OCI-LY7 (cell line): Measurements from ENCODE around the gene MTHFD2L. TPM values are rescaled to one million over a fixed set of nuclear protein-coding genes. Genes with fewer than 3 reads are reported as not detected.

Source experiments
- BruUV-seq: library from RNA; stranded (reverse); fragments of 400-500 nt; replicated peaks from 2 replicates; lab custom pipeline; 2021; lab: Mats Ljungman, UMichigan
- CTCF ChIA-PET: fragments of 300-600 bp; sonication (Branson Sonifier 250); formaldehyde crosslinking; loops from one replicate; lab custom pipeline; 2022; ENCODE audit warnings: antibody characterized with exemption; ENCODE audit not compliant: unreplicated experiment; lab: Charles Lee
- POLR2A ChIA-PET: fragments of 300-600 bp; sonication (Branson Sonifier 250); formaldehyde crosslinking; loops from one replicate; lab custom pipeline; 2022; ENCODE audit warnings: antibody characterized with exemption; lab: Charles Lee
- DNase-seq: peaks from one replicate; pipeline ENCODE4 v3.0.0-alpha.2; 2015; ENCODE audit warnings: low spot score
- H2AFZ ChIP-seq: fragments of 200-600 bp; sonication (generic), shearing (Covaris generic); 2 replicates; pipeline ENCODE4 v1.6.1; 2014; ENCODE audit warnings: mild to moderate bottlenecking, antibody characterized with exemption, low read length, moderate library complexity
- H3K27ac ChIP-seq: fragments of 200-600 bp; sonication (generic); 2 replicates; pipeline ENCODE4 v1.5.1; 2014; ENCODE audit warnings: mixed run types, low read depth, mild to moderate bottlenecking, moderate library complexity, low read length, inconsistent platforms; ENCODE audit not compliant: poor library complexity, severe bottlenecking
- H3K36me3 ChIP-seq: fragments of 200-600 bp; sonication (generic); 2 replicates; pipeline ENCODE4 v1.6.1; 2014; ENCODE audit warnings: mild to moderate bottlenecking, antibody characterized with exemption, low read length, moderate library complexity, mixed read lengths; ENCODE audit not compliant: insufficient read depth
- H3K4me1 ChIP-seq: fragments of 200-600 bp; sonication (generic); 2 replicates; pipeline ENCODE4 v1.5.1; 2014; ENCODE audit warnings: mild to moderate bottlenecking, low read length; ENCODE audit not compliant: insufficient read depth, poor library complexity, severe bottlenecking
- H3K4me2 ChIP-seq: fragments of 200-600 bp; sonication (generic); 2 replicates; pipeline ENCODE4 v1.6.1; 2014; ENCODE audit warnings: mild to moderate bottlenecking, low read length
- H3K4me3 ChIP-seq: fragments of 200-600 bp; sonication (generic); 2 replicates; pipeline ENCODE4 v1.5.1; 2014; ENCODE audit warnings: mild to moderate bottlenecking, low read depth, low read length; ENCODE audit not compliant: poor library complexity, severe bottlenecking
- H3K79me2 ChIP-seq: fragments of 200-600 bp; sonication (generic); 2 replicates; pipeline ENCODE4 v1.6.1; 2016; ENCODE audit warnings: low read depth, mild to moderate bottlenecking, low read length, moderate library complexity, mixed read lengths; ENCODE audit not compliant: insufficient read depth
- H3K9me2 ChIP-seq: fragments of 200-600 bp; sonication (generic); 2 replicates; pipeline ENCODE4 v1.6.1; 2016; ENCODE audit warnings: mild to moderate bottlenecking, low read length, mixed read lengths; ENCODE audit not compliant: insufficient read depth
- H3K9me3 ChIP-seq: fragments of 200-600 bp; sonication (generic); 2 replicates; pipeline ENCODE4 v1.6.1; 2014; ENCODE audit warnings: mild to moderate bottlenecking, mixed run types, low read length, mixed read lengths
- H4K20me1 ChIP-seq: fragments of 200-600 bp; sonication (generic); 2 replicates; pipeline ENCODE4 v1.6.1; 2014; ENCODE audit warnings: mild to moderate bottlenecking, antibody characterized with exemption, low read length, moderate library complexity, mixed read lengths; ENCODE audit not compliant: insufficient read depth
- EZH2phosphoT487 ChIP-seq: fragments of 200-600 bp; sonication (generic); IDR thresholded peaks from 2 replicates; pipeline ENCODE4 v1.6.1; 2018; ENCODE audit warnings: low read depth, borderline replicate concordance, mild to moderate bottlenecking, mixed run types, antibody characterized with exemption, low read length, moderate library complexity, mixed read lengths
- intact Hi-C: fragments of 100-400 bp; cut with micrococcal nuclease; formaldehyde crosslinking; loops from one replicate; pipeline ENCODE4 v1.10.0; 2022; ENCODE audit not compliant: unreplicated experiment
- total RNA-seq, 2 experiments: library from RNA; depleted of rRNA in 1 of 2; stranded (reverse); fragments of >200 nt in 1 of 2; shearing (Covaris generic) in 1 of 2; gene quantifications; 2 replicates each; pipeline ENCODE4 v1.2.3, GENCODE V29; 2014 to 2022
- TF ChIP-seq, protein P1 (sequence below): fragments of 200-600 bp; sonication (generic); conservative IDR thresholded peaks from 2 replicates; pipeline ENCODE4 v1.5.1; 2014; ENCODE audit warnings: mild to moderate bottlenecking, antibody characterized with exemption, low read length, moderate library complexity, mixed read lengths

The MTHFD2L gene
- total RNA-seq, 2 experiments from 2014 or later: 18.7 to 18.9 TPM

DNA sequence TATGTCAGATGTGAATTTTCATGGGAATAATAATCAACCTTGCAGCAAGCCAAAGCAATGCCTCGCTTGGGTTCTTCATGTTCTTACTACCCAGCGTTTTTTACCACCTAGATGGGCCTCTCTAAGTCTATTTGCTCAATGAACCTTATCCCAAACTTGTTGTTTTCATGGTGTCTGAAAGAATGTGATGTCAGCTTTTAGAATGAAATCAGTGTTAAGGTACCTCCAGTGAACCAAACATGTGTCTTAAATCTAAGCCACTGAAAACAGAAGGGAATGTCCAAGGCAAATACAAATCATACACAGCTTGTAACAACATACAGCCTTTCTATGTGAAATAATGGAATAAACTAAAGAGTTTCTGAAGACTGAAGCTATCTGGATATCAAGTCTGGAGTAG lies 157.0 kb downstream of the MTHFD2L start:
- H3K9me2 ChIP-seq: no peaks in the 10 kb centered on the region
- H3K27ac ChIP-seq: no peak overlapping the region
- H4K20me1 ChIP-seq: no peaks in the 10 kb centered on the region
- H3K4me3 ChIP-seq: no peak overlapping the region
- no peaks in the 10 kb centered on the region for H3K4me1 ChIP-seq
- H3K9me3 ChIP-seq: no peaks in the 10 kb centered on the region
- no TSS peak for BruUV-seq
- TF ChIP-seq, protein P1, sequence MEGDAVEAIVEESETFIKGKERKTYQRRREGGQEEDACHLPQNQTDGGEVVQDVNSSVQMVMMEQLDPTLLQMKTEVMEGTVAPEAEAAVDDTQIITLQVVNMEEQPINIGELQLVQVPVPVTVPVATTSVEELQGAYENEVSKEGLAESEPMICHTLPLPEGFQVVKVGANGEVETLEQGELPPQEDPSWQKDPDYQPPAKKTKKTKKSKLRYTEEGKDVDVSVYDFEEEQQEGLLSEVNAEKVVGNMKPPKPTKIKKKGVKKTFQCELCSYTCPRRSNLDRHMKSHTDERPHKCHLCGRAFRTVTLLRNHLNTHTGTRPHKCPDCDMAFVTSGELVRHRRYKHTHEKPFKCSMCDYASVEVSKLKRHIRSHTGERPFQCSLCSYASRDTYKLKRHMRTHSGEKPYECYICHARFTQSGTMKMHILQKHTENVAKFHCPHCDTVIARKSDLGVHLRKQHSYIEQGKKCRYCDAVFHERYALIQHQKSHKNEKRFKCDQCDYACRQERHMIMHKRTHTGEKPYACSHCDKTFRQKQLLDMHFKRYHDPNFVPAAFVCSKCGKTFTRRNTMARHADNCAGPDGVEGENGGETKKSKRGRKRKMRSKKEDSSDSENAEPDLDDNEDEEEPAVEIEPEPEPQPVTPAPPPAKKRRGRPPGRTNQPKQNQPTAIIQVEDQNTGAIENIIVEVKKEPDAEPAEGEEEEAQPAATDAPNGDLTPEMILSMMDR: no peak
- no peak for TF ChIP-seq EZH2phosphoT487
- DNase-seq: no peak
- no peak overlapping the region for H3K4me2 ChIP-seq
- H3K36me3 ChIP-seq: no peaks in the 10 kb centered on the region
- ChIA-PET POLR2A (no interaction called here), CTCF (no interaction called here)
- no peaks in the 10 kb centered on the region for H3K79me2 ChIP-seq
- no peak overlapping the region for H2AFZ ChIP-seq
- intact Hi-C loops: no loop called here

DNA sequence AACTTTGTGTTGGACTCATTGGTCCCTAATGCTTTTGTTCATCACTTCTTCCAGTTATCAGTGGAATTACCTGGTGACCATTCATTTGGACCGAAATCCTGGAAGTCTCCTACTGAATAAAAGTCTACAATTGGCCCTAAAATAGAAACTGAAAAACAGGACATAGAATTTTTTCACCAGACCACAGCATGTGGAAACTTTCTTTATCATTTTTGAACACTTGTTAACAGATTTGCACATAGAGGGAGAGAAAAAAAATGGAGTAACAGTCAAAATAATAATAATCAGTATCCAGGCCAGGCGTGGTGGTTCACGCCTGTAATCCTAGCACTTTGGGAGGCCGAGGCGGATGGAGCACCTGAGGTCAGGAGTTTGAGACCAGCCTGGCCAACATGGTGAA lies 157.5 kb downstream of the MTHFD2L start:
- no peak overlapping the region for H3K27ac ChIP-seq
- H3K79me2 ChIP-seq: no peaks in the 10 kb centered on the region
- CTCF ChIA-PET: no interaction called here
- POLR2A ChIA-PET: no interaction called here
- H4K20me1 ChIP-seq: no peaks in the 10 kb centered on the region
- H3K36me3 ChIP-seq: no peaks in the 10 kb centered on the region
- no peaks in the 10 kb centered on the region for H3K9me3 ChIP-seq
- H3K9me2 ChIP-seq: no peaks in the 10 kb centered on the region
- DNase-seq: no peak
- intact Hi-C loops: no loop called here
- no peak overlapping the region for H3K4me3 ChIP-seq
- no peaks in the 10 kb centered on the region for H3K4me1 ChIP-seq
- TF ChIP-seq EZH2phosphoT487: no peak
- TF ChIP-seq, protein P1: no peak
- H2AFZ ChIP-seq: no peak overlapping the region
- H3K4me2 ChIP-seq: no peak overlapping the region
- no TSS peak for BruUV-seq

DNA sequence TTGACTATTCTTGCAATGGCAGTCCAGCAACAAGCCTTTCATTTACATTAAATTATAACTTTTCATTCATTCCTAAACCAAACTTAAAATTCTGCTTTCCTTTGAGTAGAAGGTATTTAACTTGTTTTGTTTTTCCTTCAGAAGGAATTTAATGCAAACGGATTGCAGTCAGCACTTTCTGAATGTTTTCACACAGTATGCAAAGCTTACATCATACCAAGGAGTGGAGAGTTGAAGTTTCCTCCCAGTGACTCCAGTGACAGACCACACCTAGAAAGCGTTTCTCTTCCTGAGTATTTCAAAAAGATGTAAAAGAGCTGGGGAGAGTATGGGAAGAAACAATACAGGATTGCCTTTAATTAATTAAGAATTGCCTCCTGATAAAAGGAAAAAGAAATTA lies 158.5 kb downstream of the MTHFD2L start:
- intact Hi-C loops: no loop called here
- TF ChIP-seq EZH2phosphoT487: no peak
- TF ChIP-seq, protein P1: no peak
- H4K20me1 ChIP-seq: no peaks in the 10 kb centered on the region
- H3K27ac ChIP-seq: no peak overlapping the region
- no peaks in the 10 kb centered on the region for H3K9me2 ChIP-seq
- BruUV-seq: no TSS peak
- no peaks in the 10 kb centered on the region for H3K79me2 ChIP-seq
- no peak for DNase-seq
- H3K4me1 ChIP-seq: no peaks in the 10 kb centered on the region
- ChIA-PET POLR2A (interaction anchor here (1.0 kb wide), 1 partner anchor 8 kb away, joined by 3 read pairs; the partner anchor contains the start of gene EPGN), CTCF (no interaction called here)
- H3K9me3 ChIP-seq: no peaks in the 10 kb centered on the region
- no peak overlapping the region for H3K4me3 ChIP-seq
- H2AFZ ChIP-seq: no peak overlapping the region
- no peaks in the 10 kb centered on the region for H3K36me3 ChIP-seq
- H3K4me2 ChIP-seq: no peak overlapping the region
